Activated T-cell treated with anti-CD3 and anti-CD28 coated beads for 48 hours (primary cell): ENCODE results near the gene FFAR2.
"Not testable (repeated sequence)": the region's sequence is repeated elsewhere in the genome, so short reads cannot be mapped to it uniquely, and the experiment has no call there.

Source experiments
- DNase-seq: peaks from one replicate; pipeline ENCODE4 v3.0.0-alpha.2; 2020; ENCODE audit warnings: low read depth

Gene FFAR2

DNA sequence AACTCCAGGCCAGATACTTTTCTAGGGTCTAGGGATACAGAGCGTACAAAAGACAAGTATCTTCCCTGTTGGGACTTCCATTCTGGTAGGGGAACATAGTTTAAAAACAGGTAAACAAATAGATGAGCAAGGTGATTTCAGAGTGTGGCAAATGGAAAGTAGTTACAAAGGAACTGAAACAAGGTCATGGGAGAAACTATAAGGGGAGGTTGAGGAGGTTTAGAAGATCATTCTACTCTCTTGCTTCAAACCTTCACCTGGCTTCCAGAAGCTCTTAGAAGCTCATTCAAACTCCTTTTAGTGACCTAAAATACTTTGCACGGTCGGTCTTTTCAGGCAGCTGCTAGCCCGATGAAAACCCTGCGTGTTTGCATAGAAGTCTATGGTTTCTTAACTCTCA lies 9.1 kb downstream of the FFAR2 start:
- DNase-seq, result no peak

DNA sequence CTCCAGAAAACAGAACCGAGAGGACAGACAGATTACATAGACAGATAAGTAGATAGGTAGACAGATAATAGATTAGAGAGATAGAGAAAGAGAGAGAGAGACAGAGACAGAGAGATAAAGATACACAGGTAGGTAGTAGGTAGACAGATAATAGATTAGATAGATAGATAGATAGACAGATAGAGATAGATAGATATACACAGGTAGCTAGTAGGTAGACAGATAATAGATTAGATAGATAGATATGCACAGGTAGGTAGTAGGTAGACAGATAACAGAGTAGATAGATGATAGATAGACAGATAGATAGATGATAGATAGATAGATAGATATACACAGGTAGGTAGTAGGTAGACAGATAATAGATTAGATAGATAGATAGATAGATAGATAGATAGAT lies 10.1 kb downstream of the FFAR2 start:
- no peak for DNase-seq

DNA sequence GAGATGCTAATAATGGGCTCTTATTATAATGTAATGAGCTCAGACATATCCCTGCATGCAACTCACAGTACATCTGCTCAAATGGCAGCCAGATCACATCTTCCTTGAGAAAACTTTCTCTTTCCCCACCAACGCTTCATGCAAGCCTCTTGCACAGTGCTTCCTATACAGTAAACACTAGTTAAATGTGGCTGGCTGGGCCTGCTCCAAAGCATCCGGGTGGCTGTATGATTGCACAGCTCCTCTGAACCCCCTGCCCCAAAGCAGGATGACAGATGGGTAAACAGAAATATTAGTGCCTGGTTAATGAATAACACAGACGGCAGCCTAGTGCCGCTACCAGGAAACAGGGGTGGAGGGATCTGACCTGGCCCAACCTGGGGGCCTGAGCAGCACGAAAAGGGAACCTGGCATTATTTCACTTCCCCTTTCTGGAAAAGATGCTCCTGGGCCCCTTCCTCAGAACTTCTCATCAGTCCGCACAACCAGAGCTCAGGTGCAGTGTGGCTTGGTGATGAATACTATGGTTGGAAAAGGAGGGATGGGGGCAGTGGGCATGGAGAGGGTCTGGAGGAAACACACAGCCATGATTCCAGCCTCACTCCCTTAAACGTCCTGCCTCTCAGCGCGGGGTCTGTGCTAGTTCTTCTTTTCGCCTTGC lies 10.8 kb downstream of the FFAR2 start:
- no peak for DNase-seq

DNA sequence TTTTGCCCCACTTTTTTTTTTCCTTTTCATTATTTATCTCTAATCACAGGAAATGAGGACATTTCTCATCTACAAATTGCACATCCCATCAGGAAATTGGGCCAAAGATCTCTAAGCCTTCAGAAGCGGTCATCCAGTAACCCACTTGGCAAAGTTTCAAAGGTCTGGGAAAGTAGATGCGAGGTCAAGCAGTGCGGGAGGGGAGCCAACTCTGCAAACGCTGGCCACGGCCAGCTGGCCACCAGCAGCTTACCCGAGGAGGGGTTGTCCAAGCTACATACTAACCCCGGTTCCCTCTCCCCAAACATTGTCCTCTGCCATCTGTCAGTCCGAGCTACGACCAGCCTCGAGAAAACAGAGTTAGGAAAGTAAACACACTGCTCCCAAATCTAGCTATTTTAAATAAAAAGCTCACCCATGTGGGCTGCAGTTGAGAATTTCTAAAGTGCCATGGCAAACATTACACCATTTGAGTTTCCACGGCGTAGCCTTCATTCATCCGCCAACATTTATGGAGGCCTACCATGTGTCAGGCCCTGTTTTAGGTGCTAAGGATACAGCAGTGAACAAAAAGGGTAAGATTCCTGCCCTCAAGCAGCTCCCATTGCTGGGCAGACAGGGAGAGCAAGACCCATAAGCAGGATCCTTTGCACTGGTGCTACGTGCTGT lies 11.5 kb downstream of the FFAR2 start:
- DNase-seq, result no peak

DNA sequence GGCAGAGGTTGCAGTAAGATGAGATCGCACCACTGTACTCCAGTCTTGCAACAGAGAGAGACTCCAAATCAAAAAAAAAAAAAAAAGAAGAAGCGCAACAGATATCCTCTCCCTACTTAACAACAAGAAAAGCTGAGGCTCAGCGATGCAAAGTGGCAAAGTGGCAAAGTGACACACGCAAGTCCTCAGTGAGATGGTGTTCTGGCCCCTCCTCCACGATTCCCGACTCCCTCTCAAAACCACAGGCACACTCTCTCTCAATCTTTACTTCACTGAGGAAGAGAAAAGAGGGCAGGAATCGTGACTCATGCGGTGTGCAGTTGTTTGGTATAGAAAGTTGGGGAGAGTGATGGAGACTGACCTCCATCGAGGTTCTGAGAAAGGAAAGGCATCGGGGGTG lies 12.6 kb downstream of the FFAR2 start:
- no peak for DNase-seq

DNA sequence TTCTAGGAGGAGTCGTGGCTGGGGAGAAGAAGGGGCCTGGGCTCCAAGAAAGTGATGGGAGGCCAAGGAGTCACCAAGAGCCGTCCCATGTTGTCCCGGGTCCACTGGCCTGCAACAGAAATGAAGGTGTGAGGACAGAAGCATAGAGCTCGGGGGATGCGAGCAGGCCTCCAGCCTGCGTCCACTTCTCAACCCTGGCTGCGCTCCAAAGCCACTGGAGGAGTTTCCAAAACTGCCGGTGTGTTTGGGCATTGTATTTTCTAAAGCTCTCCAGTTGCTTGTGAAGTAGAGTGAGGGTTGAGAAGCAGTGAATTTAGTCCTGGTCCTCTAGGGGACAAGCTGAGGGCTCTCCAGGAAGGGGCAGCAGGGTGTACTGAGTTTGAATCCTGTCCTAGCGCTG lies 13.0 kb downstream of the FFAR2 start:
- DNase-seq, result no peak

DNA sequence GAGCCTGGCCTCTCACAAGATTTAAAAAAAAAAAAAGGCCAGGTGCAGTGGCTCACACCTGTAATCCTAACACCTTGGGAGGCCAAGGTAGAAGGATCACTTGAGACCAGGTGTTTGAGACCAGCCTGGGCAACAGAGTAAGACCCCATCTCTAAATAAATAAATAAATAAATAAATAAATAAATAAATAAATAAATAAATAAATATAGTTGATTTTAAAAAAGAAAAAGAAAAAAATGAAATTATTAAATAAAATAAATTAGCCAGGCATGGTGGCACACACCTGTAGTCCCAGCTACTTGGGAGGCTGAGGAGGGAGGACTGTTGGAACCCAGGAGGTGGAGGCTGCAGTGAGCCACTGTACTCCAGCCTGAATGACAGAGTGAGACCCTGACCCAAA lies 13.7 kb downstream of the FFAR2 start:
- not testable (repeated sequence) for DNase-seq

DNA sequence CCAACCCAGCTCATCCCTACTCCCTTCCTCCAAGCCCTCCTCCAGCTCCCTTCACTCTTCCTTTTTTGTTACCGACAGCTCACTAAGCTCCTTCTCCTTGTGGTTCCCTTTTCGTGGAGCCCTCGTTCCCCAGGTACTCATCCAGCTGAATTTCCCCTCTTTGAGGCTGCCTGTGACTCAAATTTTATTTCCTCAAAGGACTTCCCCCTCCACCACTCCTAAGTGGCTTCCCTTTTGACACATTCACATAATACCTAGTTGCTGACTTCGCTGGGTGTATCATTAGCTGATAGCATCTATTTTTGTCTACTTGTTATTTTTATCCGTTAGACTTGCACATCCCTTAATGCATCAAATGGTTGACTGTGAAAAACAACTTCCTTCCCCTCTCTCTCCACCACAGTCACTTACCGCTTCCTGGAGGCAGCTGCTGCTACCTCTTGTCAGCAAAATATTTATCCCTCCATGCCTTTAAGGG lies 14.5 kb downstream of the FFAR2 start:
- DNase-seq, result no peak

DNA sequence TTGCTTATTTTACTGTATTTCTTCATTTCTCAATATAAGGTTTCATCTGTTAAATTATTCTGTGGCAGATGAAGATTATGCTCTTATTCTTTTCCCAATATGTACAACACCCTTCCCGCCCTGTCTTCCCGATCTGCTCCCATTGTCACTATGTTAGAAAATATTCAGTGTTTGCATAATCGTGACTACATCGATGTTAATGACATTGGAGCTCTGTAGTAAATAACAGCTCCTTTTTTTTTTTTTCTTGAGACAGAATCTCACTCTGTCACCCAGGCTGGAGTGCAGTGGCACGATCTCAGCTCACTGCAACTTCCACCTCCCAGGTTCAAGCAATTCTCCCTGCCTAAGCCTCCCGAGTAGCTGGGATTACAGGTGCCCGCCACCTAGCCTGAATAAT lies 14.9 kb downstream of the FFAR2 start:
- DNase-seq, result not testable (repeated sequence)

DNA sequence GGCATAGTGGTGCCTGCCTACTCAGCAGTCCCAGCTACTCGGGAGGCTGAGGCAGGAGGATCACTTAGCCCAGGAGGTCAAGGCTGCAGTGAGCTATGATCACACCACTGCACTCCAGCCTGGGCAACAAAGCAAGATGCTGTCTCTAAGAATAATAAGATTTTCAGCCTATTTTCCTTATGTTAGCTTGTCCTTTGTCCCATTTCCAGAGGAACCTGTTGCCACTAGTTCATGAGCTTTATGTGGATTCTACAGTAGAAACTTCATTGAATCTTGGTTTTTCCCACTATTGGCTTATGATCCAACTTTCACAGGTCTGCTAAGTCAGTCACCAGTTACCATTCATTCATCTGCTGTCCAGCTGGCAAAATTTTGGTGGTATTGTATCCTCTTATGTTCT lies 18.2 kb downstream of the FFAR2 start:
- no peak for DNase-seq

DNA sequence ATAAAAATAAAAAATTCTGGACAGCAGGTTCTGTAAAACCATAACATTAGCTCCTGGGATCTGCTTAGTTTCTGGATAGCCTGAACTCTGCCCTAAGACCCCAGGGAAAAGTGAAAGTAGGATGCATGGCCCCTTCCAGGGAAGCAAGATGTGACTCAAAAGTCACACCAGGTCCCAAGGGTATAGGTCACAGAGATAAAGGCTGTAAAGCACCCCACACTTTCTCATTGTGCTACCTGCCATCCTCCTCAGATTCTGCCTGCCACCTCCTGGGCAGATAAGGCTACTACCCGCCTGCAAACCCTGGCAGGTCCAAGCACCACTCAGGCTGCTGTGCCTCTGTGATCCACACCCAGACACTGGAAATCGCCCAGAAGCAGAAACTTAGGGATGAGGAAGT lies 20.6 kb downstream of the FFAR2 start:
- peak; percentile 50 for DNase-seq

DNA sequence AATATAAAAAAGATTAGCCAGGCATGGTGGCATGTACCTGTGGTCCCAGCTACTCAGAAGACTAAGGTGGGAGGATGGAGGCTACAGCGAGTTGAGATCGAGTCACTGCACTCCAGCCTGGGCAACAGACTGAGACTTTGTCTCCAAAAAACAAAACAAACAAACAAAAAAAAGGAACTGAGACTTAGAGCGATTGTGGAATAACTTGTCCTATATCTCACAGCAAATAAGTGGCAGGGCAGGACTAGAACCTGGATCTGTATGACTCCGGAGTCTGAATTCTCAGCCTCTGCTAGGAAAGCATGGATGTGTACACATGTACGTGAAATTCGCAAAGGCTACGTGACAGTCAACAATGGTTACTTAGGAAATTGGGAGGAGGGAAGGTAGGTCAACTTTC lies 22.1 kb downstream of the FFAR2 start:
- no peak for DNase-seq

DNA sequence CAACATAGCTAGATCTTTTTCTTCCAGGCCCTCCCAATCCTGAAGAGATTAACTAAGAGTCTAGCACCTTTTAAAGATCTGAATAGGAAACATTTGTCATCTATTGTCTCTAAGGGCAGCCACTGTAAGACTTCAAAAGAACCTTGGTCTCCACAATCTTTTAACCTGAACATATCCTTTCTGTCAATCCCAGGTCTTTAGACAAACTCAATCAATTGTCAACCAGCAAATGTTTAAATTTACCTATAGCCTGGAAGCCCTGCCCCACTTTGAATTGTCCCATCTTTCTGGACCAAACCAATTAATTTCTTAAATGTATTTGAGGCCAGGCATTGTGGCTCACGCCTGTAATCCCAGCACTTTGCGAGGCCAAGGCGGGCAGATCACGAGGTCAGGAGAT lies 23.0 kb downstream of the FFAR2 start:
- DNase-seq, result not testable (repeated sequence)

DNA sequence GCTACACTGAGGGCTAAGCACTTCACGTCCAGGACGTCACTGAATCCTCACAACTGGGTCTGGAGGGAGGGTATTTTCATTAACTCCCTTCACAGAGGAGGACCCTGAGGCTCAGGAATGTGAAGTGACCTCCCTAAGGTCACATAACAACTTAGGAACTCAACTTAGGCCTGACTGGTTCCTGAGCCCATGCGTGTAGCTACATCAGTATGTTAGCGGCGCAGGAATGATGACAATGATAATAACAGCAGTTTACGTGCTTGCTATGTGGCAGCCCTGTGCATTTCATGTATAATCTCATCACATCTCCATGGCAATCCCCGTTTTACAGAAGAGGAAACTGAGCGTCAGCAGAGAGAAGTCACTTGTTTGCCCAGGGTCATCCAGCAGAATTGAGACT lies 23.9 kb downstream of the FFAR2 start:
- no peak for DNase-seq

DNA sequence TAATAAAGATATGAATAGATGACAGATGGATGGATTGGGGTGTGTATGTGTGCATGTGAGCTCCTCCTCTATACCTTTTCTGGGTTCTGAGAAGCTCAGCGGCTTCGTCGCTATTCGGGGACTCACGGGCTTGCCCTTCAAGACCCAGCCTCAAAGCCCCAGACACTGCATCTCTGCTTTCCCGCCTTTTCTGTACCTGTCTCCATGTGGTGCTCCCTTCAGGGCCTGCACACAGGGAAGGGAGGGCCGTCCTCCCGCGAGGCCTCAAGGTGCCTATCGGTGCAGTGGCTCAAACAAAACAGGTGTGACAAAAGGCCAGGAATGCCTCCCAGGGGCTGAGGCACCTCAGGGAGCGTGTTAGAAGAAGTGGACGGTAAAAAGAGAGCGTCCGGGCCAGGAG lies 26.0 kb downstream of the FFAR2 start:
- DNase-seq, result no peak

DNA sequence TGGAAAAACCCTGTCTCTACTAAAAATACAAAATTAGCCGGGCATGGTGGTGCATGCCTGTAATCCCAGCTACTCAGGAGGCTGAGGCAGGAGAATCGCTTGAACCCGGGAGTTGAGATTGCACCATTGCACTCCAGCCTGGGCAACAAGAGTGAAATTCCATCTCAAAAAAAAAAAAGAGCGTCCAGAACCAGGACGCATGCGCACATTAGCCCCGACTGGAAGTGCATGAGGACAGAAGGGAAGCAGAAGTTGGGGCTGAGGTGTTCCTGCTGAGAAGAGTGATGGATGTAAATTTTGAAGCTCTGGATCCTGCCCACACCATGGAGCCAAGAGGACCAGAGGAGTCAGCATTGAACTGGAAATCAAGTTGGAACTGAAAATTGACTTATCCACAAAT lies 26.5 kb downstream of the FFAR2 start:
- DNase-seq, result not testable (repeated sequence)

DNA sequence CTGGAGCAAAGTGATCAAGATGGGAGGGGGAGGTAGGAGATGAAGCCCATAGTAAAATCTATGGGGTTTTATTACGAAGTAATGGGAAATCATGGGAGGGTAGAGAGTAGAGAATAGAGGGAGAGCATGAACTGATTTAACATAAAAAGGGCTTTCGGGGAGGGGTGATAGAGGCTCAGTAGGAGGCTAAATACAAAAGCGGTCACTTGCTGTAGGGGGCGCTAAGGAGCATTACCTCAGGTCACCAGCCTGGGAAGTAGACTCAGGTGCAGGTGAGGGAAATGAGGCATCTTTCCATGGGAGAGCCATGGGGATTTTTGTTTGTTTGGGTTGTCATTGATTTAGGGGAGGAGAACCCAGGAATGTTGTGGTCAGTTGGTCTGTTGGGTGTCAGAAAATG lies 28.1 kb downstream of the FFAR2 start:
- DNase-seq, result no peak

DNA sequence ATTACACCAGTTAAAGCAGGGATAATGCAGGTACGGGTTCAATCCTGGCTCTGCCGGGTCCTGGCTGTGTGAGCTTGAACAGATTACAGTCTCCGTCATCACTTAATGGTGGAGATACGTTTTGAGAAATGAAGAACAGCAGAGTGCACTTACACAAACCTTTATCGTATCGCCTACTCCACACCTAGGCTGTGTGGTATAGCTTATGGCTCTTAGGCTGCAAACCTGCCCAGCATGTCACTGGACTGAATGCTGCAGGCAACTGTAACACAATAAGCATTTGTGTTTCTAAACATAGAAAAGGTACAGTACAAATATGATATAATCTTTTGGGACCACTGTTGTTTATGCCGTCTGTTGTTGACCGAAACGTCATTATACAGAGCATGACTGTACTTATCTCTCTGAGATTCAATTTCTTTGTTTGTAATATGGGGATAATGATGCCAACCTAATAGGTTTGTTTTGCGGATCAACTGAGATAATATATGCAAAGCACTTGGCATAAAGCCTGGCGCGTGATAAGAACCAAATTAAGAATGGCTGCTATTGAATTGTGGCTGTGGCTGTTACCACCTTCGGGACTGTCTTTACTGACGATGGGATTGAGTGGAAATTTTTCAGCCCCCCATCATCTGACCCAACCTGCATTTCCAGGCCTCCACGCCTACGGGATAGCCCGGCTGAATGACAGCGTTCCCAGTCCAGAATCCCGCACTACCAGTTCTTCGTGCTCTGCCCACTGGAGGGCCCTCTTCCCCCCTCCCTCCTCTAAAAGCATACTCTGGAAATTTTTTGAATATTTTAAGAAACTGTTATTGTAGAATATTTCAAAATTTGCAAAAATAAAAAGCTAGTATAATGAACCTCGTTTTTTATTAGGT lies 31.0 kb downstream of the FFAR2 start:
- no peak for DNase-seq

DNA sequence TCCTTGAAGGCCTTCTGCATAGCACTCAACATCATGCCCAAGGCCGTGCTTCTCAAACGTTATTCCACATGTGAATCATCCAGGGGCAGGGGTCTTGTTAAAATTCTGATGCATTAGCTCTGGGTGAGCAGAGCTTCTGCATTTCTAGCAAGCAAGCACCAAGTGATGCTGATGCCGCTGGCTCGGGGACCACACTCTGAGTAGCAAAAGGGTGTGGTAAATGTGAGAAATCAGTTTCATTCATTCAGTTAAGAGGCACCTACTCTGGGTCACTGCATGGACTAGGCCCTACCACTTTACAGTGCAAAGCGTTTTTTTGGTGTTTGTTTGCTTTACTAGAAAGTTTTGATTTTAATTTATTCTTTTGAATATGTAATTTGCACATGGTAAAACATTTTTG lies 35.0 kb downstream of the FFAR2 start:
- no peak for DNase-seq

DNA sequence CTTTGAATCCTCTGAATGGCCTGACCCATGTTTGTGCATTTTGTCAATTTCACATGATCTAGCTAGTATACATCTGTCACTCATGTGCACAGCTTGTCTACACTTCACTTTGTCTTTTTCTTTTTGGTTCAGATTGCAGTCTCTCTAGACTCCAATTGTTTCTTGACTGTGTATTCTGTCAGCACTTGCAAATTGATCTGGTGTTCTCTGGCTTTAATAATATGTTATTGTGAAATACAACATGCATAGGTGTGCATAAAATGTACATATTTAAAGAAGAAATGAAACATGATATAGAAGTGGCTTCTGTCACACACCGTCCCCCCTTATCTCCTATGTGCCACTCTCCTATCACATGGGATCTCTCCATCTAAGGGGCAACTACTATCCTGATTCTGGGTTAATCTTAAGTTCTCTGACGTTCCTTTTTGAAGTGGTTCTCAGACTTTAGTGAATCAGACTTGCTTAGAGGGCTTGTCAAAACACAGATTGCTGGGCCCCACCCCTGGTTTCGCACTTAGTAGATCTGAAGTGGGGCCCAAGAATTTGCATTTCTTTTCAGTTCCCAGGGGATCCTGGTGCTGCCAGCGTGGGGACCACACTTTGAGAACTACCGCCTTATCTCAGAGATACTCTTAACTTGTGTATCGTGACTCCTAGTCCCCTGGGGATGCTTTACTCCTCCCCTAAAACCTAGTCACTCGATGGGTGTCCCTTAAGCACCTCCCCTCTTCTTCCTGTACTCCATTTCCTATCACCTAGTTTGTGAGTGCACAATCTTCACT lies 36.4 kb downstream of the FFAR2 start:
- DNase-seq, result no peak

DNA sequence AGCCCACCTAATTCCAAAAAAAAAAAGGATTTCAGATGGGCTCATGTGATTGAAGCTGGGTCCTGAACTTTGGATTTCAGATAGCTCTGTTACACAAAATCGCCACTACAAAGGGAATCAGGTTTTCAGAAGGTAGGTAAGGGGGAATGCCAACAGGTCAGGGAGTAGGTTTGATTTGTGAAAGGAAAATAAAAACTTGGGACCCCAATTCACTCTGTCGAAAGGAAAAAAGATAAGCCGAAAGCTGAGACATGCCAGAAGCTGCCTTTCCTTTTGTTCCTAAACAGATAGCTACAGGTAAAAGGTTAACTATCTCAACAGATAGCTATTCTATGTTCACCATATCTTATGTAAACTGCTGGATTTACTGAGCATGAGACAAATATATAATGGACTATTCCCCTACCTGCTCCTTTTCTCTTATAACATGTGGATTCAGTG lies 38.2 kb downstream of the FFAR2 start:
- no peak for DNase-seq

DNA sequence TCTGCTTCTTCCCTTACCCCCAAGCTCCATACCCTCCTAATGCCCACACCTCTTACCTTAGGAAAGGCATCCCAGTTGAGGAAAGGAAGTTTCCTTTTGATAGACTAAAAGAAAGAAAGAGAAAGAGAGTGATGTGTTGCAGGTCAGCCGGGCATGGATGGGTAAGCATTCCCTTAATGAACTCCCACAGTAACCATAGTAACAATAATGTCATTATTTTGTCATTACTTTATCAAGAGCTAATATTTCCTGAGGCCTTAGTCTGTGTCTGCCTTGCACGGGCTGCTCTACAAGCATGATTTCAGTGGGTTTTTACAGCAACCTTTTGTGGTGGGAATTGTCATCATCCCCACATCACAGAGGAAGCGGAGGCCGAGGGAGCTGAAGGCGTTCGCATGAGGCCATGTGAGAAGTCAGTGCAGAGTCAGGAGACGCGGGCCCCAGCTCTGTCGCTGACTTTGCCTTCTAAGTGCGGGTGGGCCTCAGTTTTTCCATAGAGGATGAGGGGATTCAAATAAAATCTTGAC lies 39.7 kb downstream of the FFAR2 start:
- no peak for DNase-seq
